Measurements from ENCODE around the gene CYFIP1.

- TF ChIP-seq CTCF (IDR thresholded peaks at IDR 0.05; ENCODE audit: insufficient read depth, low read length, poor library complexity, severe bottlenecking) (no peak), EZH2phosphoT487 (conservative IDR thresholded peaks at IDR 0.05; ENCODE audit: low read length) (no peak)
Measured at GRCh38 chr15:22844421-22845288, 135.5 kb downstream of the CYFIP1 start.

Measured in SU-DHL-6 (cell line).